ENCODE data around the gene XYLT1.

GRCh38 chr16:17353561-17353960, 117.2 kb downstream of the XYLT1 start:
- no peak for TF ChIP-seq EZH2 (IDR thresholded peaks at IDR 0.05)
- TF ChIP-seq POLR2AphosphoS5 (IDR thresholded peaks at IDR 0.05; ENCODE audit: borderline replicate concordance, low read depth, low read length): no peak
- TF ChIP-seq FOXP2 (optimal IDR thresholded peaks at IDR 0.05; ENCODE audit: control extremely low read depth, extremely low read length, insufficient read depth): no peak

Measured in SK-N-MC (cell line).